Neural progenitor cell (in vitro differentiated cells): ENCODE measurements around the gene UNC5A. TPM values are rescaled to one million over a fixed set of nuclear protein-coding genes. Genes with fewer than 3 reads are reported as not detected.

Experiments
- DNase-seq: peaks from one replicate; pipeline ENCODE4 v3.0.0-alpha.2; 2016; ENCODE audit warnings: low spot score
- H2AFZ ChIP-seq: fragments of 200-600 bp; sonication (generic); replicated peaks from 2 replicates; pipeline ENCODE4 v1.6.1; 2016; ENCODE audit warnings: antibody characterized with exemption
- H3F3A ChIP-seq: fragments of 200-600 bp; sonication (generic); 2 replicates; pipeline ENCODE4 v1.6.1; 2016; ENCODE audit warnings: antibody characterized with exemption, low read depth
- H3K27ac ChIP-seq: fragments of 200-600 bp; sonication (generic); 2 replicates; pipeline ENCODE4 v1.5.1; 2016; ENCODE audit warnings: mild to moderate bottlenecking
- H3K27me3 ChIP-seq: fragments of 200-600 bp; sonication (generic); 2 replicates; pipeline ENCODE4 v1.6.1; 2016; ENCODE audit warnings: mild to moderate bottlenecking, moderate library complexity
- H3K36me3 ChIP-seq: fragments of 200-600 bp; sonication (generic); 2 replicates; pipeline ENCODE4 v1.5.1; 2016
- H3K4me1 ChIP-seq: fragments of 200-600 bp; sonication (generic); 2 replicates; pipeline ENCODE4 v1.6.1; 2016; ENCODE audit warnings: mixed run types
- H3K4me2 ChIP-seq: fragments of 200-600 bp; sonication (generic); 2 replicates; pipeline ENCODE4 v1.6.1; 2016
- H3K4me3 ChIP-seq: fragments of 200-600 bp; sonication (generic); 2 replicates; pipeline ENCODE4 v1.5.1; 2016
- H3K79me2 ChIP-seq: fragments of 200-600 bp; sonication (generic); 2 replicates; pipeline ENCODE4 v1.6.1; 2016; ENCODE audit warnings: low read depth
- H3K9ac ChIP-seq: fragments of 200-600 bp; sonication (generic); 2 replicates; pipeline ENCODE4 v1.6.1; 2016
- H3K9me3 ChIP-seq: fragments of 200-600 bp; sonication (generic); 2 replicates; pipeline ENCODE4 v1.5.1; 2016; ENCODE audit warnings: low read depth
- H4K20me1 ChIP-seq: fragments of 200-600 bp; sonication (generic); 2 replicates; pipeline ENCODE4 v1.6.1; 2016; ENCODE audit warnings: low read depth
- H3K27ac Mint-ChIP-seq: 3 replicates; pipeline ENCODE4 v1.8.0; 2021; ENCODE audit warnings: mixed read lengths
- H3K27me3 Mint-ChIP-seq: 2 replicates; pipeline ENCODE4 v1.8.0; 2022; ENCODE audit warnings: low read depth, mild to moderate bottlenecking, inconsistent platforms, moderate library complexity, mixed read lengths; ENCODE audit not compliant: insufficient read depth
- H3K36me3 Mint-ChIP-seq: 3 replicates; pipeline ENCODE4 v1.8.0; 2021; ENCODE audit warnings: mixed read lengths
- H3K4me1 Mint-ChIP-seq: 3 replicates; pipeline ENCODE4 v1.8.0; 2021; ENCODE audit warnings: mixed read lengths
- H3K4me3 Mint-ChIP-seq: 3 replicates; pipeline ENCODE4 v1.8.0; 2021; ENCODE audit warnings: mild to moderate bottlenecking, moderate library complexity, mixed read lengths
- H3K9me3 Mint-ChIP-seq: 3 replicates; pipeline ENCODE4 v1.8.0; 2020; ENCODE audit warnings: mixed read lengths
- CTCF ChIP-seq: fragments of 200-600 bp; sonication (generic); IDR thresholded peaks from 2 replicates; pipeline ENCODE4 v1.5.1; 2017; ENCODE audit warnings: antibody characterized with exemption, mild to moderate bottlenecking
- EZH2 ChIP-seq: fragments of 200-600 bp; sonication (generic); IDR thresholded peaks from 2 replicates; pipeline ENCODE4 v1.6.1; 2017; ENCODE audit warnings: antibody characterized with exemption, mild to moderate bottlenecking, moderate library complexity
- EZH2phosphoT487 ChIP-seq: fragments of 200-600 bp; sonication (generic); IDR thresholded peaks from 2 replicates; pipeline ENCODE4 v1.6.1; 2017; ENCODE audit warnings: antibody characterized with exemption
- total RNA-seq: library from RNA; depleted of rRNA; stranded (reverse); fragments of >200 nt; gene quantifications from 2 replicates; pipeline ENCODE4 v1.2.3, GENCODE V29; 2015; ENCODE audit warnings: low replicate concordance

UNC5A gene
- total RNA-seq, 1 donor from 2014 or later: 1.2 TPM

GRCh38 chr5:176862330-176862995 lies 52.1 kb downstream of the UNC5A start:
- Histone ChIP-seq H3F3A (peaks cover 32% of the 10 kb centered on the region), H3K36me3 (no peaks in the 10 kb centered on the region), H3K79me2 (no peaks in the 10 kb centered on the region), H2AFZ (no peak overlapping the region), H3K9ac (no peak overlapping the region), H3K27ac (no peak overlapping the region), H3K27me3 (no peaks in the 10 kb centered on the region), H3K4me1 (peaks cover 46% of the 10 kb centered on the region), H3K4me2 (peak overlapping the region; percentile 69), H4K20me1 (peaks cover 3% of the 10 kb centered on the region), H3K4me3 (no peak overlapping the region), H3K9me3 (no peaks in the 10 kb centered on the region)
- no peaks in the 10 kb centered on the region for H3K36me3 Mint-ChIP-seq
- peaks cover 16% of the 10 kb centered on the region for H3K27me3 Mint-ChIP-seq
- H3K4me3 Mint-ChIP-seq: no peak overlapping the region
- TF ChIP-seq CTCF (no peak), EZH2phosphoT487 (no peak), EZH2 (no peak)
- no peak for DNase-seq
- no peaks in the 10 kb centered on the region for H3K9me3 Mint-ChIP-seq
- H3K4me1 Mint-ChIP-seq: peaks cover 32% of the 10 kb centered on the region
- no peak overlapping the region for H3K27ac Mint-ChIP-seq

- DNase-seq: peak; percentile 45
- Mint-ChIP-seq H3K9me3 (no peaks in the 10 kb centered on the region), H3K4me1 (peaks cover 36% of the 10 kb centered on the region), H3K27me3 (peaks cover 16% of the 10 kb centered on the region), H3K36me3 (no peaks in the 10 kb centered on the region), H3K4me3 (peak overlapping the region; percentile 24), H3K27ac (peak overlapping the region; percentile 53)
- TF ChIP-seq EZH2 (no peak), EZH2phosphoT487 (no peak), CTCF (no peak)
- no peak overlapping the region for H3K9ac ChIP-seq
- H3K4me1 ChIP-seq: peaks cover 53% of the 10 kb centered on the region
- H3K9me3 ChIP-seq: no peaks in the 10 kb centered on the region
- no peaks in the 10 kb centered on the region for H3K36me3 ChIP-seq
- H4K20me1 ChIP-seq: peaks cover 4% of the 10 kb centered on the region
- H2AFZ ChIP-seq: no peak overlapping the region
- peaks cover 39% of the 10 kb centered on the region for H3F3A ChIP-seq
- peak overlapping the region; percentile 5 for H3K4me3 ChIP-seq
- no peaks in the 10 kb centered on the region for H3K79me2 ChIP-seq
- H3K27me3 ChIP-seq: no peaks in the 10 kb centered on the region
- no peak overlapping the region for H3K27ac ChIP-seq
- H3K4me2 ChIP-seq: peak overlapping the region; percentile 69
Observed at GRCh38 chr5:176863041-176863764, 52.8 kb downstream of the UNC5A start.

GRCh38 chr5:176863765-176864098 lies 53.4 kb downstream of the UNC5A start:
- Histone ChIP-seq H3K4me2 (no peak overlapping the region), H3K27ac (no peak overlapping the region)
- H3K27ac Mint-ChIP-seq: peak overlapping the region; percentile 69

More at GRCh38 chr5:176863765-176864098, 53.4 kb downstream of the UNC5A start:
- peaks cover 59% of the 10 kb centered on the region for H3K4me1 ChIP-seq
- DNase-seq: peak; percentile 39
- no peak overlapping the region for H2AFZ ChIP-seq
- Mint-ChIP-seq H3K4me1 (peaks cover 37% of the 10 kb centered on the region), H3K4me3 (peak overlapping the region; percentile 27), H3K9me3 (no peaks in the 10 kb centered on the region), H3K36me3 (no peaks in the 10 kb centered on the region), H3K27me3 (peaks cover 16% of the 10 kb centered on the region)
- H3F3A ChIP-seq: peaks cover 41% of the 10 kb centered on the region
- TF ChIP-seq CTCF (no peak), EZH2 (no peak), EZH2phosphoT487 (no peak)
- H3K79me2 ChIP-seq: no peaks in the 10 kb centered on the region
- H3K27me3 ChIP-seq: no peaks in the 10 kb centered on the region
- peaks cover 4% of the 10 kb centered on the region for H4K20me1 ChIP-seq
- H3K4me3 ChIP-seq: no peak overlapping the region
- no peaks in the 10 kb centered on the region for H3K36me3 ChIP-seq
- H3K9me3 ChIP-seq: no peaks in the 10 kb centered on the region
- H3K9ac ChIP-seq: no peak overlapping the region
